ENCODE results near the gene U2AF2. TPM values are rescaled to one million over a fixed set of nuclear protein-coding genes. Genes with fewer than 3 reads are reported as not detected.

Gene U2AF2
- total RNA-seq, 1 experiment from 2014 or later, result 321 TPM

DNA sequence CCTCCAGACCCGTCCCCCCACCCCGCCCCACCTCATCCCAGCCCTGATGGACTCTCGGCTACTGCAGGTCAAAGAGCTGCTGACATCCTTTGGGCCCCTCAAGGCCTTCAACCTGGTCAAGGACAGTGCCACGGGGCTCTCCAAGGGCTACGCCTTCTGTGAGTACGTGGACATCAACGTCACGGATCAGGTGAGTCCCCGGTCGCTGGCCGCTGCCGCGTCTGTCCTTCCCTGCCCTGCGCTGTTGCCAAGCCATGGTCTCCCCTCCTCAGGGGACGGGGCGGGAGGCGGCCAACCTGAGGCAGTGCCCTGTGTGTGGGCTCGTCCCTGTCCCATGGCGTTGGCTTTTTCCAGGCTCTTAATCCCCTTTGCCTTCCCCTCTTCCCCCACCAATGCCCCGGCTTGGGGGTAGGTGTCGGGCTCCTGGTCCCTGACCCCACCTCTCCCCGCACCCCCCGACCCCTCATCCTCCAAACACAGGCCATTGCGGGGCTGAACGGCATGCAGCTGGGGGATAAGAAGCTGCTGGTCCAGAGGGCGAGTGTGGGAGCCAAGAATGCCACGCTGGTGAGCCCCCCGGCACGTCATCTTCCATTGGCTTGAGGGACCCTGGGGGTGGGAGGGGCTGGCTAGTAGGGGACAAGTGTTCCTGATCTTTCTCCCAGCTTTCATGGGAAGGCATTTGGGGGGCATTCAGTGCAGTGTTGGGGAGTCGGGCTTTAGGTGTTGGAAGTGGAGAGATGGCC lies 13.9 kb downstream of the U2AF2 start:
- no CpG with 5 or more reads among the region's 30 CpGs for WGBS (ENCODE audit: extremely low coverage, insufficient read length, low lambda C conversion rate)
- Histone ChIP-seq H3T11ph (ENCODE audit: low read length) (no peak overlapping the region), H3K56ac (ENCODE audit: insufficient read length, low read depth, low read length) (no peak overlapping the region), H2BK120ac (ENCODE audit: low read depth, low read length, poor library complexity, severe bottlenecking) (no peak overlapping the region), H2AFZ (ENCODE audit: low read length) (no peak overlapping the region), H2BK12ac (ENCODE audit: insufficient read length, low read depth, low read length) (no peak overlapping the region), H3K9ac (ENCODE audit: extremely low read depth, insufficient read length, low read length) (no peak overlapping the region), H3K27ac (ENCODE audit: insufficient read length, low read depth, low read length) (no peak overlapping the region), H3K18ac (ENCODE audit: insufficient read length, low read depth, low read length) (no peak overlapping the region), H3K79me1 (ENCODE audit: insufficient read depth, low read depth, low read length, poor library complexity, severe bottlenecking) (no peaks in the 10 kb centered on the region), H2BK20ac (ENCODE audit: low read depth, low read length, poor library complexity, severe bottlenecking) (no peak overlapping the region), H4K91ac (ENCODE audit: insufficient read length, low read depth, low read length) (no peak overlapping the region), H3K23ac (ENCODE audit: insufficient read length, low read depth, low read length) (no peak overlapping the region), H3K23me2 (ENCODE audit: insufficient read length, low read depth, low read length, poor library complexity, severe bottlenecking) (no peaks in the 10 kb centered on the region), H3K4ac (ENCODE audit: low read depth, low read length) (no peak overlapping the region), H4K8ac (replicated peaks; ENCODE audit: insufficient read length, low read depth, low read length) (no peak overlapping the region), H3K9me3 (ENCODE audit: control insufficient read depth, low read depth, low read length) (no peaks in the 10 kb centered on the region), H2AK5ac (ENCODE audit: insufficient read length, low read length) (no peak overlapping the region), H3K27me3 (ENCODE audit: insufficient read depth, low read length) (no peaks in the 10 kb centered on the region), H3K4me2 (ENCODE audit: insufficient read depth, insufficient read length, low read length) (no peak overlapping the region), H3K4me1 (ENCODE audit: insufficient read depth, low read length) (no peaks in the 10 kb centered on the region), H3K79me2 (ENCODE audit: insufficient read depth, low read length) (peaks cover 4% of the 10 kb centered on the region; the same call in 1 of the 2 replicates), H2BK15ac (ENCODE audit: low read depth, low read length) (no peak overlapping the region), H4K20me1 (ENCODE audit: control insufficient read depth, insufficient read depth, insufficient read length) (no peaks in the 10 kb centered on the region), H4K5ac (ENCODE audit: insufficient read length, low read depth, low read length) (no peak overlapping the region), H2BK5ac (ENCODE audit: insufficient read length, low read length) (no peak overlapping the region), H3K14ac (ENCODE audit: insufficient read depth, low read length) (no peak overlapping the region)
- TF ChIP-seq, protein P1, sequence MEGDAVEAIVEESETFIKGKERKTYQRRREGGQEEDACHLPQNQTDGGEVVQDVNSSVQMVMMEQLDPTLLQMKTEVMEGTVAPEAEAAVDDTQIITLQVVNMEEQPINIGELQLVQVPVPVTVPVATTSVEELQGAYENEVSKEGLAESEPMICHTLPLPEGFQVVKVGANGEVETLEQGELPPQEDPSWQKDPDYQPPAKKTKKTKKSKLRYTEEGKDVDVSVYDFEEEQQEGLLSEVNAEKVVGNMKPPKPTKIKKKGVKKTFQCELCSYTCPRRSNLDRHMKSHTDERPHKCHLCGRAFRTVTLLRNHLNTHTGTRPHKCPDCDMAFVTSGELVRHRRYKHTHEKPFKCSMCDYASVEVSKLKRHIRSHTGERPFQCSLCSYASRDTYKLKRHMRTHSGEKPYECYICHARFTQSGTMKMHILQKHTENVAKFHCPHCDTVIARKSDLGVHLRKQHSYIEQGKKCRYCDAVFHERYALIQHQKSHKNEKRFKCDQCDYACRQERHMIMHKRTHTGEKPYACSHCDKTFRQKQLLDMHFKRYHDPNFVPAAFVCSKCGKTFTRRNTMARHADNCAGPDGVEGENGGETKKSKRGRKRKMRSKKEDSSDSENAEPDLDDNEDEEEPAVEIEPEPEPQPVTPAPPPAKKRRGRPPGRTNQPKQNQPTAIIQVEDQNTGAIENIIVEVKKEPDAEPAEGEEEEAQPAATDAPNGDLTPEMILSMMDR (conservative IDR thresholded peaks at IDR 0.05), result no peak
- Mint-ChIP-seq H3K36me3 (ENCODE audit: insufficient read depth in 1 of 3, low read depth in 3 of 3) (peaks cover 59 to 89% (median 79%) of the 10 kb centered on the region in 3 experiments), H3K27me3 (ENCODE audit: low read depth) (no peaks in the 10 kb centered on the region), H3K27ac (0 out of 7 replicates have a peak overlapping the region, but pooled peaks of 1 of the 3 experiments have one; percentile 66), H3K4me3 (no peak overlapping the region), H3K9me3 (no peaks in the 10 kb centered on the region), H3K4me1 (peaks cover 23 to 30% of the 10 kb centered on the region in 2 experiments)
- DNase-seq, result no peak
